Hematopoietic multipotent progenitor cell treated with erythropoietin and hydrocortisone succinate and interleukin-3 and kit ligand, for 6 days (in vitro differentiated cells): ENCODE measurements around the gene ADAMTSL3.

Experiments used
- DNase-seq: peaks from one replicate; pipeline ENCODE4 v3.0.0-alpha.2; 2015

The ADAMTSL3 gene

GRCh38 chr15:83653639-83654378 lies at the start of gene ADAMTSL3:
TSS of gene ADAMTSL3 (plus strand) at chr15:83654123. CDS start at chr15:83655762, 1,639 bp downstream.
- DNase-seq = peak; percentile 52

- DNase-seq = no peak
These were observed 49.4 kb upstream of the ADAMTSL3 start for GRCh38 chr15:83604549-83604948.

- DNase-seq = no peak
These were observed 48.6 kb upstream of the ADAMTSL3 start for GRCh38 chr15:83605111-83605945.

GRCh38 chr15:83610132-83610531 lies 43.8 kb upstream of the ADAMTSL3 start:
- DNase-seq = no peak

DNA sequence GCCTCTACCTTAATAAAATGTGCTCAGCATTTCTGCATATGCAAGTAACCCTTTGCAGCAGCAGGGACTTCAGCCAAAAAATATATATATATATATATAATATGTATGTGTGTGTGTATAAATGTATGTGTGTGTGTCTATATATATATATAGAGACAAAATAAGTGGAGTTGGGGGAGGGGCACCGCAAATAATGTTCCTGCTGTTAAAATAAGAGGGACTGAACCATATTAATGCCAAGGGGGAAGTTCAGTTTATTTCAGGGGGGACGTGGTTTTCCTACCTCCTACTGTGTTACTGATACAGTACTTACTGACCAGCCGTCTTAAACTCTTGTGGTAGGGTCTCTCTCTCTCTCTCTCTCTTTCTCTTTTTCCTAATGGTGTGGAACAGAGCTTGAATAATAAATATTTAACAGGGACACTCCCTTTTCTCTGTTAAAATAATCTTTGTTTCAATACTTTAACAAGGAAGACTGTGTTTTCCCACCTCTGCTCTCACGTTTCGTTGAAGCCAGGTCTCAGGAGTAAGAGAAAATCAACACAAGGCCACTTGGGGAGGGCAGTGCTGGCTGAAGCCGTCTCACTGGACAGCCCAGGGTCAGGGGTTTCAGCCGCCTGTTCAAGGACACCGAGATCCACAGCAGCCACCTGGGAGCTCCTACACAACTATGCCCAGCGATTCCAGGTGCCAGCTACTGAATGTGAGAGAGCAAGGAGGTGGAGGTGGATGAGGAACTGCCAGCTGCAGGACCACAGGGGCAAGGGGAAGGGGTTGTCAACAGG lies 42.8 kb upstream of the ADAMTSL3 start:
- DNase-seq = no peak

- DNase-seq = no peak
These were observed 41.7 kb upstream of the ADAMTSL3 start for GRCh38 chr15:83612226-83612625.

GRCh38 chr15:83612898-83613635 lies 40.9 kb upstream of the ADAMTSL3 start:
- no peak for DNase-seq

- no peak for DNase-seq
These were observed 40.2 kb upstream of the ADAMTSL3 start for GRCh38 chr15:83613714-83614113.

DNA sequence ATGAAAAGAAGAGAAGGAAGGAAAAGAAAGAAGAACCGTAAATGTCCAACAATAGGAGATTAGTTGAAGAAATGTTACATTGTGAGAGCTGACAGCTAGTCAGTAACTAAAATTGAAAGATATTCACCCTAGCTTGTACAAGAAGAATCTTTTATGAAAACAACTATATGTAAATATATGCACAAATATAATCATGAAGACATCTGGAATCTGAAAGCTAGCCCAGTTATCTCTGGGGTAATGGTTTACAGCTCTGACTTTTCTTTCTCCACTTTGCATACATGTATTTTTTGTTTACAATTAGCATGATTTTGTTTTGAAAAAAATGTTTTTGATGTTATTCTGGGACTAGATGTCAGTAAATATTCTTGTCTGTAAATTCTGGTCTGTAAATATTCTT lies 37.1 kb upstream of the ADAMTSL3 start:
- no peak for DNase-seq

DNA sequence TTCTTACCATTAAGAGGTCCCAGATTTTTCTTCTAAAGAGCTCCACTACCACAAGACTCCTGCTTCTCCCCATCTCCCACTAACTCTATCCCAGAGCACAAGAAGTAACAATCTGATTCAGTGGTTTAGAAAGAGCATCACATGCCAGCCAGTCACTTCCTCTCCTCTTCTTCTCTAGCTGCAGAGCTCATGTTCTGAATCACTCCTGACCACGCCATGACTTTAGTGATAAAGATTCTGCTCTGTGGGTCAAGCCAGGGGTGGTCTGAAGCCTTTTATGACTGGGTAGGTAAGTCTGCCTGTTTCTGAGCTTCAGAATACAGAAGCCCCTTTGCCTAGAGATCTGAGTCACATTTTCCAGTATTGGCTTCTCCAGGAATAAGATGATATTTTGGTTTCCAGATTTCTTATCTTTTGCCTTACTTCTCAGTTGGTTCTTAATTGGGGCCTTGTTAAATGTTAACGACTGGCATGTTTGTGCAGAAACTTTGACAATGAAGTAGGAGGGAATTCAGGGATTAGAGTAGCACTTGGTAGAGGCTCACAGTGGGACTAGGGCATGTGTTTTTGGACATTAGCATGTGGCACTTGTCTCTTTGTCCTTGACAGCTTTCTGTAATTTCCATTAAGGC lies 27.6 kb upstream of the ADAMTSL3 start:
- no peak for DNase-seq

- DNase-seq = no peak
These were observed 22.4 kb upstream of the ADAMTSL3 start for GRCh38 chr15:83631534-83631933.

DNA sequence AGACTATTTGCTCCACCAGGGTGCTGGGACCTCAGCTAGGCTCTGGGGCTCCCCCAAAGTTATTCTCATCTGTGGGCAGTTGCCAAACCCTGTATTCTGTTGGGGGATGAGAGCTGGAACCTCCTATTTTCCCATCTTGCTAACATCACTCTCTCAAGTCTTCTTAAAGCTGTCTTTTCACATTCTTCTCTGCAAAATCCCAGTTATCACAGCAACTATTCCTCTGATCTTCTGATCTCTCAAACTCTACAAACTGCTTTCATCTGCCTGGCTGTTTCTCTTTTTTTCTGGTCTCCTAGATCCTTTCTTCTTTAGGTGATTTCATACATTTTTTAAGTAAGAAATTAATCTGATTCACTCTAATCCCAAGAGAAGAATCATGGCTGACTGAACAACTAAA lies 10.7 kb upstream of the ADAMTSL3 start:
- no peak for DNase-seq

- no peak for DNase-seq
These were observed 9.5 kb upstream of the ADAMTSL3 start for GRCh38 chr15:83644439-83644838.

- no peak for DNase-seq
These were observed 3.1 kb upstream of the ADAMTSL3 start for GRCh38 chr15:83650831-83651230.

DNA sequence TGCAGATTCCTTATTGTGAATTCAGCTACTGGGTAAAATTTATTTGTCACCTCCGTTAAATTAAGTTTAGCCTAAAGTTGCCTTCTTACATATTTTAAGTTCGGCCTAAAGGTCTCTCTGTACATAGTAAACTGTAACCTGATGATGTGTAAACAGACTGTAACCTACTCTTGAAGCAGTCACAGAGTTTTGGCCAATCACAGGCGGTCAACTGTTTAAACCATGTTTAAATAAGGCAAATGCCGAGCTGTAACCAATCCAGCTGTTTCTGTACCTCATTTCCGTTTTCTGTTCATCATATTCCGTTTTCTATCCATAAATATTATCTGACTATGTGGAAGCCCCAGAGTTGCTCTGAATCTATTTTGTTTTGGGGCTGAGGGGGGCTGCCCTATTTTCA lies 2.4 kb upstream of the ADAMTSL3 start:
- DNase-seq = no peak

GRCh38 chr15:83652626-83653204 lies 1.2 kb upstream of the ADAMTSL3 start:
- no peak for DNase-seq

DNA sequence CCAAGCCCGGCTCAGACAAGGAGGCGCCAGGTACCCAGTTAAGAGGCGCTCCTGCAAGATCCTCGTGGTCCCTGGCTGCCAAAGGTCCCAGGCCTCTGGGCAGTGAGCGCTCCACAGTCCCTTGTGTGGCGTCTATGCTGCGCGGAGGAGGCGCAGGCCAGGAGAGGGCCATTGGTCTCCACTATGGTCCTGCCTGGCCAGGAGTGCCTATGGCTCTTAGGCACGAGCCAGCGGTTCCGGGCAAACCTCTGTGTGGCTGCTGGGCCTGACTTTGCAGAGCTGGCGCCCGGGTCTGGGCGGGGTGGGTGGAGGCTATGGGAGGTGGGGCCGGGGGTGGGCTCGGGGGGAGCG lies 660 bp upstream of the ADAMTSL3 start:
- no peak for DNase-seq

DNA sequence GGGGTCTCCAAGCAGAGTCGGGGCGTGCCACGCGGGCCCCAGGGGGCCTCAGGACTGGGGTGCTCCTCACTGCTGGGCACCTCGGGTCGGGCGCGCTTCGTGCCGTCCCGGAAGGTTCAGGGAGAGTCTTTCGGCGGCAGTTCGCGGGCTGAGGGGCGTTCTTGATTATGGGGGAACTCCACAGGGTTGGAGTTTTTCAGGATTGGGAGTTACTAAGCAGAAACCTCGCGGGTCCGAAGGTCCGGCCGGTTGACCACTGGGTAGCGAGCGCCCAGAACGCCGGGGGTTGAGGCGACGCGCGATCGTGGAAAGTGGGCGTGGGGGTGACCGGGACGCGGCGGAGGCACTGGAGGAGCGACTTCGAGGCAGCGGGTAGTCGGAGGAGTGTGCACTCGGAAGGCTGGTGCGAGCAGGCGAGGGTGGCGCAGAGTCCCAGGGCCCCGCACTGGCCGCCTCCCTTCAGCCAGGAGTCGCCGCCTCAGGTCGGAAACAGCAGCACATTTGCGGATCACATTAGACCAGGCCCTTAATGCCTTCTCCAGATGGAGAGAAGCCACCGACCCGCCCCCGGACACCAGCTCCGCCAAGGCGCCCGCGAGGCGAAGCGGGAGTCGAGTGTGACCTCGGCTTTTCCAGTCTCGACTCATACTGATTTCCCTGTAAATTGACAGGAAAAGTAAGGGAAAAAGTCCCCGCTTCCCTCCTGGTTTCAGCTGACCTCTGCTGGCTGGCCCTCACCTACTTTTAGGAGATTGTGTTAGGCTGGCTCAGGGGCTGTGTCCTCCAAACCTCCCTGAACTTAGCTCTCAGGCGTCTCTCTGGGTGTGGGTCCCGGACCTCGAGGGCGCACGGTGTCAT lies 685 bp downstream of the ADAMTSL3 start:
- DNase-seq = no peak

GRCh38 chr15:83655237-83655616 lies 1.3 kb downstream of the ADAMTSL3 start:
- no peak for DNase-seq

DNA sequence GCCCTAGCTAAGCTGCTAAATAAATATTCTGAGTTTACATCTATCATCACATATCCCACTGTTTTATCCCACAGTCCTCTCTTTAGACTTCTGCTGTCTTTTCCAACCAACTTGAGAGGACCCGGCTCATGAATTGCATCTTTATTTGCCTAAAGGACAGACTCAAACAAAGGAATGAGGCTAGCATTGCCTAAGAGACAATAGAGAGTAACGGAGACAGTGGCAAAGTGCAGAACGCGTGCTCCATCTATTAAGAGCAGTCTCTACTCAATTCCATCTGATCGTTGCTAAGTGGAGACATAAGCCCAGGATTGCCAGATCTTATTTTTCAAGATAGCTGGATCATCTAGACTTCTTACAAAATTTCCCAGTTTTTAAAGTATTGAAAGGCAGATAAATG lies 2.3 kb downstream of the ADAMTSL3 start:
- DNase-seq = no peak

GRCh38 chr15:83656943-83657528 lies 3.1 kb downstream of the ADAMTSL3 start:
- DNase-seq = no peak
